Spinal cord (tissue), 10 donors: ENCODE data around the gene PSD4. TPM values are rescaled to one million over a fixed set of nuclear protein-coding genes. Genes with fewer than 3 reads are reported as not detected.

Experiments used
- DNase-seq, 6 donors: peaks; one replicate each; pipeline versions ENCODE4 v3.0.0 to v3.0.0-alpha.2; 2013 to 2015; ENCODE audit warnings: low spot score in 6 of 6, low read depth in 4 of 6
- H3K27ac ChIP-seq: one replicate; pipeline ENCODE4 v1.5.1; 2013; ENCODE audit warnings: low read depth, low read length, control low read depth
- H3K27me3 ChIP-seq: one replicate; pipeline ENCODE4 v1.6.1; 2013; ENCODE audit warnings: low read length; ENCODE audit not compliant: control insufficient read depth, insufficient read depth
- H3K36me3 ChIP-seq: one replicate; pipeline ENCODE4 v1.6.1; 2013; ENCODE audit warnings: low read length; ENCODE audit not compliant: control insufficient read depth, insufficient read depth
- H3K4me1 ChIP-seq: one replicate; pipeline ENCODE4 v1.6.1; 2013; ENCODE audit warnings: low read length; ENCODE audit not compliant: control insufficient read depth, insufficient read depth
- H3K4me3 ChIP-seq: one replicate; pipeline ENCODE4 v1.5.1; 2013; ENCODE audit warnings: low read depth, low read length, control low read depth
- H3K9me3 ChIP-seq: one replicate; pipeline ENCODE4 v1.6.1; 2013; ENCODE audit warnings: low read length; ENCODE audit not compliant: control insufficient read depth, insufficient read depth
- WGBS: methylation state at CpG from one replicate; pipeline ENCODE4 v1.1.5; 2013; ENCODE audit warnings: missing lambda C conversion rate; ENCODE audit not compliant: insufficient coverage; 5-methylcytosine and 5-hydroxymethylcytosine counted together
- polyA plus RNA-seq, 2 donors: library from polyadenylated mRNA; unstranded; fragments of 120-200 nt; gene quantifications; one replicate each; pipeline ENCODE4 v1.2.1, GENCODE V29; 2013; ENCODE audit not compliant: insufficient read length in 2 of 2
- total RNA-seq, 2 donors: library from RNA; depleted of rRNA in 1 of 2; stranded (reverse); fragments of 120-200 nt in 1 of 2; fragments of >200 nt in 1 of 2; gene quantifications; one replicate each; pipeline versions ENCODE4 v1.2.3 to v1.2.4, GENCODE V29; 2013 to 2014
- donor health status: healthy.

Gene PSD4
- total and polyA plus RNA-seq, 4 donors = 4.2 to 7.1 (median 5.9) TPM

DNA sequence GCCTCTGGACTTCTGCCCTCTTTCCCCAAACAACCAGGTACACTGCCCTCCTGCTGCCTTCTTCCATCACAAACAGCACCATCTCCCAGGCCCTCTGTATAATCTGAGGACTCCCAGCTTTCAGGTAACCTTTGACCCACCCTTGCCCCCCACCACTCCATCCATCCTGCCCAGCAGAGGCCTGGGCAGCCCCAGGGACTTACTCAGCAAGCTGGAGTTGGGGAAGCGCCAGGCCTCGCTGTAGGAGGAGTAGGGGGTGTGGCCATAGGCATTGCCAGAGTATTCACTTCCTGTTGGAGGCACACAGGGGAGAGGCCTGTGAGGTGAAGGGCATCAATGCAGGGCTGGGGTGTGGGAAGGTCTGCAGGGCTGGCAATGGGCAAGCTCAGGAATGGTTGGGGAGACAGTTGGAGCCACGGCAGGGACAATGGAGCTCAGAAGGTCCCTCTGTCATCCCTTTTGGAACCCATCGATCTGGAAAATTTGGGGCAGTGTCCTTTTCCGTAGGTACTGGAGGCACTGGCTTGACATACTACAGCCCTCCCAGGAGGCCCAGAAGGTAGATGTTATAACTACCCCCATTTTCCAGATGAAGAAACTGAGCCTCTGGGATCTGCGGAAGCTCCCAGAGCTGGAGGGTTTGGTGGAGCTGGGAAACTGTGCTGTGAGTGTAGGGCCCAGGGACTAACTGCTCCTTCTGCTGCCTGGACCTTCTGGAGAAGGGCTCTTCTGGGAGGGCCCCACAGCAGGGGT is 46.3 kb downstream of the PSD4 start:
- 88% methylated on average over 4 of the region's 6 CpGs for WGBS
- Histone ChIP-seq H3K9me3 (no peaks in the 10 kb centered on the region), H3K4me3 (no peak overlapping the region), H3K36me3 (peaks cover 6% of the 10 kb centered on the region), H3K27me3 (no peaks in the 10 kb centered on the region), H3K4me1 (peaks cover 48% of the 10 kb centered on the region), H3K27ac (peak overlapping the region; percentile 73)
- DNase-seq = no peak

DNA sequence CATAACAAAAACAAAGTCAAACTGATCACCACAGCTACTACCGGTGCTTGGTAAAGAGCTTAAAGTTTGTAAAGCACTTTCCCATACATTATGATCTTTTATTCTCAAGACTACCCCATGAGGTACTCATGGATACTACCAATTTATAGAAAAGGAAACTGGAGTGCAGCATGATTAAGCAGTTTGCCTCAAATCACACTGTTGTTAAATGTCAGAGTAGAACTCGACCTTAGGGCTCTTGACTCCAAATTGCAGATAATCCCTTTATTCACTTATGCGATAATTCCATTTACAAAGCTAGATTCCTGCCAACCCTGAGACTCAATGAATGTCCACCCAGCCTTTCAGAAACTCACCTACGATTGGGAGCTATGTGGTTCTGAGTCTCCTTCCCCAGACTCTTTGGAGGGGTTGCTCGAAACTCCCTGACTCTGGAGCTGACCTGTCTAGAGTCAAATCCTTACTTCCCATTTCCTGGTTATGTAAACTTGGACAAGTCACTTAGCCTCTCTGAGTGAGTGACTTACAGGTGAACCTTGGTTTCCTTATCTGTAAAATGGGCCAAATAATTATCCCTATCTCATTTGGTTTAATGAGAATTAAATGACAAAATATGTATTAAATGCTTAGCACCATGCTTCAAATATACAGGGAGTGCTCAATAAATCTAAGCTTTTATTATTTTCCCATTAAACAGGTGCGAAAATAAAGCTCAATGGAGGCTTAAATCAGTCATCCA is 47.4 kb downstream of the PSD4 start:
- no peak overlapping the region for H3K4me3 ChIP-seq
- 100% methylated on average over 2 of the region's 6 CpGs for WGBS
- H3K36me3 ChIP-seq = peaks cover 6% of the 10 kb centered on the region

DNA sequence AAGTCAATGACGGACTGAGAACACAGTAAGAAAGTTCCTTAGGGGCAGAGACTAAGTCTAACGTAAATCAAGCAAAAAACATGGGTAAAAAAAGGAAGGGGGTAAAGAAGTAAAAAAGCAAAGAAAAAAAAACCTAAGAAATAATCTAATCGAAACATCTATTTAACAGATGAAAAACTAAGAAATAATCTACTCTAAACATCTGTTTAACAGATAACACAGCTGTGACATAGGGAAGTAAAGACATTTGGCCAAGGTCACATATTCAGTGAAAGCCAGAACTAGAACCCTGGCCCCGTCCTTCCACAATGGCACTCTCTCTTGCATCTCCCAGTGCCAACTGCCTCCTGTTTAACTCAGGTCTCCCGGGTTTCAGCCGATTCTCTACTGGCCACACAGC is 48.1 kb downstream of the PSD4 start:
- H3K36me3 ChIP-seq = peaks cover 6% of the 10 kb centered on the region
- H3K4me1 ChIP-seq = peaks cover 50% of the 10 kb centered on the region
- no peaks in the 10 kb centered on the region for H3K27me3 ChIP-seq
- no peak for DNase-seq
- H3K9me3 ChIP-seq = no peaks in the 10 kb centered on the region
- 88% methylated on average over 1 of the region's 6 CpGs for WGBS
- no peak overlapping the region for H3K4me3 ChIP-seq
- H3K27ac ChIP-seq = no peak overlapping the region

More for the DNA sequence above, 47.4 kb downstream of the PSD4 start:
- H3K27me3 ChIP-seq = no peaks in the 10 kb centered on the region
- no peaks in the 10 kb centered on the region for H3K9me3 ChIP-seq
- no peak for DNase-seq
- H3K27ac ChIP-seq = no peak overlapping the region
- peaks cover 50% of the 10 kb centered on the region for H3K4me1 ChIP-seq

GRCh38 chr2:113223813-113224212 is 50.0 kb downstream of the PSD4 start:
- DNase-seq = no peak
- Histone ChIP-seq H3K36me3 (peaks cover 3% of the 10 kb centered on the region), H3K27ac (no peak overlapping the region), H3K27me3 (no peaks in the 10 kb centered on the region), H3K4me3 (no peak overlapping the region), H3K4me1 (peaks cover 34% of the 10 kb centered on the region), H3K9me3 (no peaks in the 10 kb centered on the region)
- WGBS = 100% methylated on average over 1 of the region's 1 CpG

- Histone ChIP-seq H3K27ac (no peak overlapping the region), H3K4me3 (no peak overlapping the region), H3K27me3 (no peaks in the 10 kb centered on the region), H3K4me1 (peaks cover 24% of the 10 kb centered on the region), H3K36me3 (peaks cover 3% of the 10 kb centered on the region), H3K9me3 (no peaks in the 10 kb centered on the region)
- 100% methylated on average over 1 of the region's 2 CpGs for WGBS
- DNase-seq = no peak
These were observed 51.0 kb downstream of the PSD4 start for GRCh38 chr2:113224647-113225236.

DNA sequence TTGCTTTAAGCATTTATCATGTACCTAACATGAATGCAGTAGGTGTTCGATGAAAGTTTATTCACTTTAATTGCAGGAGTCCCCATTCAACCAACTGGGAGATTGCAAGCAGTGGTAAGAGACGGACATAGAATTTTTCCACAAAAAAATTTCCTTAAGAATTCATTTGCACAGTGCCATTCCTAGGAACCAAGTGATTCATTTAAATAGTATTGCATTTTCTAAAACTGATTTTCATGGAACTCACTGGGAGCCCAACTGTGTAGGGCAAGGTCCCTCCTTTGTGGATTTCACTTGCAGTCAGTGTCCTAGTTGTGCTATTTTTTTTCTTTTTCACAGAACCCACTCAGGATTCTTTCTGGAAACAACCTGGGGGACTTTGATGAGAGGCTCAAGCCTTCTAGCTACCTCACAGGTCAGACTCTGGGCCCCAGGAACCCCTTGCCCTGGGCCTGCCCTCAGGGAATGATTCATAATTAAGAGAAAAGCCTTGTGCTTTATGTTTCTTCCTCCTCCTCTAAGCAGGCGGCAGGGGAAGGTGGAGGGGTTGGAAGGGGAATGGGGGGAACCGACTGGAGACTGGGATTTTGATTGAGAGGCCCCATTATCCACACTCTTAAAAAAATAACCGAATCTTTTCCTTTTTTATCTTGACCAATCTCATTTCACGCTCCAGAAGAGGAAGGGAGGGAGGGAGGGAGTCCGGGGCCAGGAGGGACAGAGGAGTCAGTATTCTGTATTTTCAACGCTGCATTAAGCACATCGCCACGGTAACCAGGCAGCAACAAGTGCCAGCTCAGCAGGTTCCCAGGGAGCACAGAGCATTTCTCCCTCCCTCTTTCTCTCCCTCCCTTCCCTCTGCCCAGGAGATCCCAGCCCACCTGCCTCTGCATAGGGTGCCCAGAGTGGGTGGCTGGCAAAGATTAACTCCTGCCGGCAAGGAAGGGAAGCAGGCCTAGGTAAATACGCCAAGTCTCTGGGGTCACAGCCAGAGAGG is 51.8 kb downstream of the PSD4 start:
- no peaks in the 10 kb centered on the region for H3K9me3 ChIP-seq
- peaks cover 3% of the 10 kb centered on the region for H3K36me3 ChIP-seq
- no peaks in the 10 kb centered on the region for H3K27me3 ChIP-seq
- H3K4me3 ChIP-seq = no peak overlapping the region
- H3K27ac ChIP-seq = peak overlapping the region; percentile 0
- DNase-seq = peak in 4 of 6 donors; percentile 71 to 95 (median 83)
- 5% methylated on average over 5 of the region's 12 CpGs for WGBS
- peaks cover 19% of the 10 kb centered on the region for H3K4me1 ChIP-seq

DNA sequence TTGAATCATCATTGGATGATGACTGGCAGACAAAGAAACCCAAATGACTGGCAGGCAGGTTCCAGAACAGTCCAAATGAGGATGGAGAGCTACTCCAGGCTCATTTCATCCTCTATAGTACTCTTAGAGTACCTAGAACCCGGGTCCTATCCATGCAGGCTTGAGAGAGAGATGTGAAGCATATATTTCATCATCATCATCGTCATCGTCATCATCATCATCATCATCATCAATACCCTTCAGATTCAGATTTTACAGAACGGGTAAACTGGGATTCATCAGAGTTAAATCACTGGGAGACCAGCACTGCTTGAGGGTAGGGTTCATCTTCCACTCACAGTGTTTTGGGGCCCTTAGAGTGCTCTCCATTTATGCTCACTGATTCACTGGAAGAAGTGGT is 52.7 kb downstream of the PSD4 start:
- DNase-seq = no peak
- WGBS = no CpG with 5 or more reads among the region's 4 CpGs
- peaks cover 3% of the 10 kb centered on the region for H3K36me3 ChIP-seq
- no peaks in the 10 kb centered on the region for H3K9me3 ChIP-seq
- no peak overlapping the region for H3K27ac ChIP-seq
- H3K4me3 ChIP-seq = no peak overlapping the region
- H3K4me1 ChIP-seq = peaks cover 22% of the 10 kb centered on the region
- H3K27me3 ChIP-seq = no peaks in the 10 kb centered on the region

- H3K9me3 ChIP-seq = no peaks in the 10 kb centered on the region
- H3K27ac ChIP-seq = no peak overlapping the region
- no CpG with 5 or more reads among the region's 1 CpG for WGBS
- H3K4me1 ChIP-seq = peaks cover 22% of the 10 kb centered on the region
- no peaks in the 10 kb centered on the region for H3K27me3 ChIP-seq
- no peak for DNase-seq
- H3K36me3 ChIP-seq = peaks cover 3% of the 10 kb centered on the region
- no peak overlapping the region for H3K4me3 ChIP-seq
These were observed 53.5 kb downstream of the PSD4 start for GRCh38 chr2:113227290-113227689.

DNA sequence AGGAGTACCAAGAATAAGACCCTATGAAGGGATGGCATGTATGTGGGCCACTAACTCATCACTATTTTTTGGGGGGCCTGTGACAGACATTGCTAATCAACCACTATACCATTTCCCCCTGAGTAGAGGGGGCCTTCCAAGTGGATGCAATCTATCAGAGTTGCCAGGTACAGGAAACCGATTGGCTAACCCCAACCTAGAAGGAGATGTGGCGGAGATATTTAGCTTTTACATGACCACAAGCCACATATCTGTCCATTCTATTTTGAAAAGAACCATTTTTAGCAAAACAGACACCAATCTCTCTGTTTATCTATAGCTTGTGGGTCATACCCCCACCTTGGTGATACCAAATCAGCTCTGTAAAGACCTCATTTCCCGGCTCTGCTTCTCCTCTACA is 53.9 kb downstream of the PSD4 start:
- 100% methylated on average over 1 of the region's 3 CpGs for WGBS
- DNase-seq = no peak

More for the DNA sequence above, 53.9 kb downstream of the PSD4 start:
- no peaks in the 10 kb centered on the region for H3K9me3 ChIP-seq
- H3K4me1 ChIP-seq = peaks cover 22% of the 10 kb centered on the region
- no peak overlapping the region for H3K27ac ChIP-seq
- H3K27me3 ChIP-seq = no peaks in the 10 kb centered on the region
- no peak overlapping the region for H3K4me3 ChIP-seq
- H3K36me3 ChIP-seq = peaks cover 3% of the 10 kb centered on the region
